ENCODE results near the gene KRTCAP3.
"Not testable (repeated sequence)": the region's sequence is repeated elsewhere in the genome, so short reads cannot be mapped to it uniquely, and the experiment has no call there.

The KRTCAP3 gene

DNA sequence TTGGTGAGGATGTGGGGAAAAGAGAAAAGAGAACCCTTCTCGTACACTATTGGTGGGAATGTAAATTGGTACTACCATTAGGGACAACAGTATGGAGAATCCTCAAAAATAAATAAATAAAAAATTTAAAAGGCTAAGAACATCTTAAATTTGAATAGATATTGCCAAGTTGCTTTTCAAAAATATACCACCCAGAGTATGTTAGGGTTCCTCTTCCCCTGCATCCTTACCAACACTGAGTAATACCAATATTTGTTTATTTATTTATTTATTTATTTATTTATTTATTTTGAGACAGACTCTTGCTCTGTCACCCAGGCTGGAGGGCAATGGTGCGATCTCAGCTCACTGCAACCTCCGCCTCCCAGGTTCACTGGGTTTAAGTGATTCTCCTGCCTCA, 19.2 kb upstream of the KRTCAP3 start:
- Histone ChIP-seq H3K23ac (ENCODE audit: low read length) (no peak overlapping the region), H2AK5ac (ENCODE audit: low read length) (no peak overlapping the region), H3K18ac (ENCODE audit: low read length) (no peak overlapping the region), H4K8ac (ENCODE audit: low read depth, low read length) (no peak overlapping the region), H4K12ac (ENCODE audit: low read depth, low read length) (no peak overlapping the region), H2BK5ac (ENCODE audit: low read depth, low read length, poor library complexity) (no peak overlapping the region), H3K79me2 (ENCODE audit: control insufficient read depth, insufficient read depth, low read length, poor library complexity) (no peaks in the 10 kb centered on the region), H2BK120ac (ENCODE audit: insufficient read depth, low read length, poor library complexity) (no peak overlapping the region), H4K91ac (ENCODE audit: low read depth, low read length) (no peak overlapping the region), H2BK12ac (ENCODE audit: low read length) (no peak overlapping the region), H3K4me1 (ENCODE audit: control insufficient read depth in 1 of 2, insufficient read depth in 2 of 2, low read length in 2 of 2) (no peaks in the 10 kb centered on the region), H3K4me2 (ENCODE audit: low read length) (no peak overlapping the region), H3K27me3 (ENCODE audit: insufficient read depth, low read length) (no peaks in the 10 kb centered on the region), H3K4ac (ENCODE audit: low read depth, low read length) (no peak overlapping the region), H3K14ac (ENCODE audit: low read length) (no peak overlapping the region), H3K9ac (ENCODE audit: low read length) (no peak overlapping the region), H3K4me3 (ENCODE audit: low read depth, low read length) (no peak overlapping the region), H3K9me3 (ENCODE audit: insufficient read depth, low read depth, low read length) (no peaks in the 10 kb centered on the region), H3K36me3 (ENCODE audit: control insufficient read depth in 1 of 2, insufficient read depth in 2 of 2, low read length in 2 of 2) (no peaks in the 10 kb centered on the region), H3K27ac (ENCODE audit: low read depth, low read length) (no peak overlapping the region), H3K79me1 (ENCODE audit: low read length) (peaks cover under 1% of the 10 kb centered on the region), H2AFZ (ENCODE audit: insufficient read depth, low read length, poor library complexity) (no peak overlapping the region)
- no peak for DNase-seq
- WGBS (ENCODE audit: extremely low coverage, insufficient coverage, insufficient read length): no CpG with 5 or more reads among the region's 3 CpGs

DNA sequence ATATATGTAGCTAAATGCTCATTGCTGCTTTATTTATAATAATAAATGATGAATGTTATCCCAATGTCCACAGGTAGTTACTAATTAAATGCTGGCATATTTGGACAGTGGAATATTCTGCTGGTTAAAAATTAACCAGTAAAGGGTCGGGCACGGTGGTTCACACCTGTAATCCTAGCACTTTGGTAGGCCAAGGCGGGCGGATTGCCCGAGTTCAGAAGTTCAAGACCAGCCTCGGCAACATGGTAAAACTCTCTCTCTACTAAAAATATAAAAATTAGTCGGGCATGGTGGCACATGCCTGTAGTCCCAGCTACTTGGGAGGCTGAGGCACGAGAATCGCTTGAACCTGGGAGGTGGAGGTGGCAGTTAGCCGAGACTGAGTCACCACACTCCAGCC, 17.1 kb upstream of the KRTCAP3 start:
- H3K4me2 ChIP-seq (ENCODE audit: low read length); H3K4ac ChIP-seq (ENCODE audit: low read depth, low read length); H4K12ac ChIP-seq (ENCODE audit: low read depth, low read length); H3K9ac ChIP-seq (ENCODE audit: low read length); H3K27me3 ChIP-seq (ENCODE audit: insufficient read depth, low read length); H2BK120ac ChIP-seq (ENCODE audit: insufficient read depth, low read length, poor library complexity); H3K23ac ChIP-seq (ENCODE audit: low read length); H3K36me3 ChIP-seq (ENCODE audit: control insufficient read depth in 1 of 2, insufficient read depth in 2 of 2, low read length in 2 of 2); H2AFZ ChIP-seq (ENCODE audit: insufficient read depth, low read length, poor library complexity); H3K9me3 ChIP-seq (ENCODE audit: insufficient read depth, low read depth, low read length); H2BK12ac ChIP-seq (ENCODE audit: low read length); H3K79me1 ChIP-seq (ENCODE audit: low read length); H3K18ac ChIP-seq (ENCODE audit: low read length); H2AK5ac ChIP-seq (ENCODE audit: low read length); H4K8ac ChIP-seq (ENCODE audit: low read depth, low read length); H3K27ac ChIP-seq (ENCODE audit: low read depth, low read length); H2BK5ac ChIP-seq (ENCODE audit: low read depth, low read length, poor library complexity); H3K14ac ChIP-seq (ENCODE audit: low read length); H3K4me1 ChIP-seq (ENCODE audit: control insufficient read depth in 1 of 2, insufficient read depth in 2 of 2, low read length in 2 of 2); H3K4me3 ChIP-seq (ENCODE audit: low read depth, low read length); H4K91ac ChIP-seq (ENCODE audit: low read depth, low read length): not testable (repeated sequence)
- WGBS (ENCODE audit: extremely low coverage, insufficient coverage, insufficient read length): no CpG with 5 or more reads among the region's 10 CpGs
- DNase-seq: peak; percentile 44 to 66
- H3K79me2 ChIP-seq (ENCODE audit: control insufficient read depth, insufficient read depth, low read length, poor library complexity): peaks cover 15% of the 10 kb centered on the region

DNA sequence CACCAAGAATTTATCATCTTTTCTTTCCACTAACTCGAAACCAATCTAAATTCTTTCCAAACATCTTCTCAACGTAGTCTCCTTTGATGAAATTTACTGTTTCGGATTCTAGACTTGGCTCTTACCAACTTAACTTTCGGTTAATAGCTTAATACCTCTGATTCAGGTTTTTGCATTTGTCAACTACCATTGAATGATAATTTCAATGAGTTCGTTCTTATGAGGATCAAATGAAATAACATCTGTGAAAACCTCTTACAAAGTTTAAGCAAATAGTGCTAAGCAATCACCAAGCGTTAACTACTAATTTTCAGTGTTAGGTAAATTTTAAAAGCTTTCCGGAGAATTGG, 14.3 kb upstream of the KRTCAP3 start:
- DNase-seq: peak in 1 of 2 donors; percentile 39
- H2BK120ac ChIP-seq (ENCODE audit: insufficient read depth, low read length, poor library complexity): peak overlapping the region; percentile 72

DNA sequence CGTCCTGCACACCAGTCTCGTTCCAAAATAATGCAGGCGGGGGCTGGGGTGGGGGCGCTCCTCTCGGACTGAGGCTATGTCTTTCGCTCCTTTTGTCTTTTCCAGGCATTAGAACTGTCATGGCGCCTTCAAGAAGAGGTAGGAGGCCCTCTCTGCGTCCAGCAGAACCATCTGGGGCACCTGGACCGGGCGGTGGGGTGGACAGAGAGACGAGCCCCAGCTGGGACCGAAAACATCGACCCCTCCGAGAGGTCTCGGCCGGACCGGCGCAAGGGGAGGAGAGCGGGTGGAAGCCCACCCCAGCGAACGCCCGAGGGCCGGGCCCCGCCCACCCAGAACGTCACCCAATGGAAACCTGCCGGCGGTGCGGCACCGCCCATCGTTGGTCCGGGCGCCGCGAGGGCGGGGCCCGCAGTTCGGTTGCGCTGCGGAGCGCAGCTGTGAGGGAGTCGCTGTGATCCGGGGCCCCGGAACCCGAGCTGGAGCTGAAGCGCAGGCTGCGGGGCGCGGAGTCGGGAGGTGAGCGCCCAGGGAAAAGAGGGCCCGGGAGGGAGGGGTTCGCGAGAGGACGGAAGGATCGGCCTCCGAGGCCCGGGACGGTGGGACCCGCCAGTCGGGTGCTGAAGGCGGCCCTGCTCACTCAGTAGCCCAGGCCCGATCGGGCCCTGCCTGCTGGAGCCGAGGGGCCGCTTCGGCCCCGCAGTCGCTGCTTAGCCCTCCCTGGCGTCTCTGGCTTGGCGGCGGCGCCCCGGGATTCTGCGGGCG, 13.8 kb upstream of the KRTCAP3 start, which contains the start of gene NRBP1:
Gene NRBP1, plus strand, starts transcription at position 419 of the 765 bp plus-strand sequence. CDS start 4,643 bp downstream, outside the sequence.
- H3K4ac ChIP-seq (ENCODE audit: low read depth, low read length): peak within 1 kb of the TSS; percentile 95
- peaks cover 20% of the 10 kb centered on the region for H3K79me2 ChIP-seq (ENCODE audit: control insufficient read depth, insufficient read depth, low read length, poor library complexity)
- H3K27me3 ChIP-seq (ENCODE audit: insufficient read depth, low read length): no peaks in the 10 kb centered on the region
- H4K12ac ChIP-seq (ENCODE audit: low read depth, low read length): peak within 1 kb of the TSS; percentile 97
- H3K4me1 ChIP-seq (ENCODE audit: control insufficient read depth in 1 of 2, insufficient read depth in 2 of 2, low read length in 2 of 2): peaks cover 3% of the 10 kb centered on the region in 2 experiments
- H3K9me3 ChIP-seq (ENCODE audit: insufficient read depth, low read depth, low read length): no peaks in the 10 kb centered on the region
- H3K4me2 ChIP-seq (ENCODE audit: low read length): peak within 1 kb of the TSS; percentile 83
- H2BK12ac ChIP-seq (ENCODE audit: low read length): peak within 1 kb of the TSS; percentile 30
- peaks cover 7% of the 10 kb centered on the region for H3K79me1 ChIP-seq (ENCODE audit: low read length)
- H2BK120ac ChIP-seq (ENCODE audit: insufficient read depth, low read length, poor library complexity): peak within 1 kb of the TSS; percentile 98
- peak within 1 kb of the TSS; percentile 96 for H3K18ac ChIP-seq (ENCODE audit: low read length)
- H2AFZ ChIP-seq (ENCODE audit: insufficient read depth, low read length, poor library complexity): peak within 1 kb of the TSS; percentile 100
- DNase-seq: peak; percentile 91 to 96
- H3K14ac ChIP-seq (ENCODE audit: low read length): peak within 1 kb of the TSS; percentile 90
- peaks cover 7% of the 10 kb centered on the region in 2 experiments for H3K36me3 ChIP-seq (ENCODE audit: control insufficient read depth in 1 of 2, insufficient read depth in 2 of 2, low read length in 2 of 2)
- H4K8ac ChIP-seq (ENCODE audit: low read depth, low read length): peak within 1 kb of the TSS; percentile 96
- H4K91ac ChIP-seq (ENCODE audit: low read depth, low read length): peak within 1 kb of the TSS; percentile 98
- peak within 1 kb of the TSS; percentile 94 for H3K9ac ChIP-seq (ENCODE audit: low read length)
- H3K23ac ChIP-seq (ENCODE audit: low read length): no peak within 1 kb of the TSS
- H3K4me3 ChIP-seq (ENCODE audit: low read depth, low read length): peak within 1 kb of the TSS; percentile 92
- peak within 1 kb of the TSS; percentile 95 for H2BK5ac ChIP-seq (ENCODE audit: low read depth, low read length, poor library complexity)
- no CpG with 5 or more reads among the region's 75 CpGs for WGBS (ENCODE audit: extremely low coverage, insufficient coverage, insufficient read length)
- H2AK5ac ChIP-seq (ENCODE audit: low read length): peak within 1 kb of the TSS; percentile 76
- H3K27ac ChIP-seq (ENCODE audit: low read depth, low read length): peak within 1 kb of the TSS; percentile 93

More for the DNA sequence above, 14.3 kb upstream of the KRTCAP3 start:
- Histone ChIP-seq H3K4ac (ENCODE audit: low read depth, low read length) (no peak overlapping the region), H3K4me3 (ENCODE audit: low read depth, low read length) (peak overlapping the region; percentile 74), H3K36me3 (ENCODE audit: control insufficient read depth in 1 of 2, insufficient read depth in 2 of 2, low read length in 2 of 2) (peaks cover 3% of the 10 kb centered on the region in 2 experiments), H2BK12ac (ENCODE audit: low read length) (no peak overlapping the region), H3K27me3 (ENCODE audit: insufficient read depth, low read length) (no peaks in the 10 kb centered on the region), H3K79me1 (ENCODE audit: low read length) (peaks cover 7% of the 10 kb centered on the region), H3K23ac (ENCODE audit: low read length) (no peak overlapping the region), H3K4me2 (ENCODE audit: low read length) (peak overlapping the region; percentile 76), H3K9ac (ENCODE audit: low read length) (no peak overlapping the region), H2AK5ac (ENCODE audit: low read length) (no peak overlapping the region), H2AFZ (ENCODE audit: insufficient read depth, low read length, poor library complexity) (no peak overlapping the region), H2BK5ac (ENCODE audit: low read depth, low read length, poor library complexity) (peak overlapping the region; percentile 88), H3K18ac (ENCODE audit: low read length) (peak overlapping the region; percentile 95), H4K8ac (ENCODE audit: low read depth, low read length) (peak overlapping the region; percentile 96), H4K91ac (ENCODE audit: low read depth, low read length) (peak overlapping the region; percentile 81), H3K4me1 (ENCODE audit: control insufficient read depth in 1 of 2, insufficient read depth in 2 of 2, low read length in 2 of 2) (peaks cover 3% of the 10 kb centered on the region in 2 experiments), H3K9me3 (ENCODE audit: insufficient read depth, low read depth, low read length) (no peaks in the 10 kb centered on the region), H3K14ac (ENCODE audit: low read length) (peak overlapping the region; percentile 90), H4K12ac (ENCODE audit: low read depth, low read length) (no peak overlapping the region), H3K79me2 (ENCODE audit: control insufficient read depth, insufficient read depth, low read length, poor library complexity) (peaks cover 20% of the 10 kb centered on the region), H3K27ac (ENCODE audit: low read depth, low read length) (peak overlapping the region; percentile 93)
- WGBS (ENCODE audit: extremely low coverage, insufficient coverage, insufficient read length): 100% methylated on average over 2 of the region's 7 CpGs
